ENCODE measurements around the gene PRR23A.

The PRR23A gene

DNA sequence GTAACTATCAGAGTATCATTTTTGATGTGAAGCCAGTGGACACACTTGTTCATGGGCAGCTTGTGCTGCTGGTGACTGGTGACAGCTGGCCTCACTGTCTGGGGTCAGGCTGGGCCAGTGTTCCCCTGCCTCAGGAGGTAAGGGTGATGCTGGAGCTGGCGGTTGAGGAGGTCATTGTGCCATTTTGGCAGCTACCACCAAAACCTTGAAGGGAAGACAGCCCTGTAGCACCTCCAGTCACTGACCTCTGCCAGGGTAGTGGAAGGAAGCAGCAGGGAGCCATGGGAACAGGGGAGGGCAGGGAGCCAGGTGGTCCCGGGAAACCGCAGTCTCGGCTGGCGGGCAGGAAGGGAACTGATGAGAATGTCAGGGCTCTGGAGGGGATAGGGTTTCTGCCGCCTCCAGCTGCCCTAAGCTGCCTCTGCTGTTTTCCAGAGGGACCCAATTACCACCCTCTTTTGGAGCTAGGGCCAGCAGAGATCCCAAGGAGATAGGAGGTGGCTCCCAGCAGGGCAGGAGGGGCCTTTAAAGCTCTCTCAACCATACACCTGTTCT, 34.2 kb downstream of the PRR23A start:
- no peak for DNase-seq

- DNase-seq: no peak
Measured at GRCh38 chr3:138964923-138965322, 41.1 kb downstream of the PRR23A start.

DNA sequence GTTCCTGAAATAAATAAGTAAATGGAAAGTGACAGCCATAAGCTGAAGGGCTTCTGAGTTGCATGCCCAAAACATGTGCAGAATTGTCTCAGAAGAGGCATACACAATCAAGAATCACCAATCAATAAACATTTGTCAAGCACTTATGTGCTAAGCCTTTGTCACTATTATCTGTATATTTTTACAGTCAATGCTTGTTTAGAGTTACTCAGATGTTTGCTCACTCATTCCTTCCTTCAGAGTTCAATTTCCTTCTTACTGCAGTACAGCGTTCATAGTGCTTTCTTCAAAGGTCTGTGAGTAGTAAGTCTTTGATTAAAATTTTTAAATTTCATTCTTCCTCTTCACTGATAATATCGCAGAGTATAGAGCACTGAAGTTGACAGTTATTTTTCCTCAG, 41.8 kb downstream of the PRR23A start:
- DNase-seq: no peak

DNA sequence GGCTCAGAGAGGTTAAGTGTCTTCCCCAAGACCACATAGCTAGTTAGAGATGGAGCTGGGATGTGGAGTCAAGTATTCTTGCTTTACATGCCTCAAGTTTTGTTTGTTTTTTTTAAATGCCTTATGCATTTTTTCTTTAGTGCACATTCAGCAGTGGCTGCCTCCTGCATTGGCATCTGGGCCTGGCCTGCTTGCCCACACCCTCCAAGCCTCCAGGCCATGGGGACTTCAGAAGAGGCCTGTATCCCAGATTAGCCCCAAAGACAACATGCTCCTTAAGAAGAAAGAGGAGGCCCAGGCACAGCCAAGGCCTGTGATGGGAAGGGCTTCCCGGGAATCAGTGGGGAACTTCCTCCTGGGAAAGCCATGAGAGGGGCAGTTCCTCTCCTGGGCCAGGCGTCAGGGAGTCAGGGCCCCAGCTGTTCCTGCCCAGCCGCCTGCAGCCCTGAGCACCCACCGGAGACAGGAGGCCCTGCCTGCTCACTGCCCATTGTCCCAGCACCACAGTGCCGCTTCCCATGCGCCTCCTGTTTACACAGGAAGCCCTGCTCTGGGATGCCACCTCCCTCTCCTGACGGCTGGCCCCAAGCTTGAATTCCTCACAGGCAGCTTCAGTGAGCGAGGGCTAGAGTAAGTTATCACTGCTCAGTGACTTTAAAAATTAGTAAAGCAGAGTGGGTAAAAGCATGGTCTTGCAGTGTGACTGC, 43.1 kb downstream of the PRR23A start:
- DNase-seq: no peak

GRCh38 chr3:138960417-138960852, 45.6 kb downstream of the PRR23A start:
- no peak for DNase-seq
